Loucy (cell line): ENCODE data around the gene ZBTB20.

ENCODE experiments used
- CTCF ChIP-seq: fragments of 200-600 bp; sonication (generic); conservative IDR thresholded peaks from 2 replicates; pipeline ENCODE4 v1.5.1; 2014; ENCODE audit warnings: mild to moderate bottlenecking, antibody characterized with exemption, low read length
- EZH2phosphoT487 ChIP-seq: fragments of 200-600 bp; IDR thresholded peaks from 2 replicates; pipeline ENCODE4 v1.6.1; 2018; ENCODE audit warnings: antibody characterized with exemption, mild to moderate bottlenecking, moderate library complexity, borderline replicate concordance

- TF ChIP-seq CTCF (no peak), EZH2phosphoT487 (no peak)
Measured at GRCh38 chr3:114518206-114518808, 628.8 kb downstream of the ZBTB20 start.
